ENCODE results near the gene RNF31.

DNA sequence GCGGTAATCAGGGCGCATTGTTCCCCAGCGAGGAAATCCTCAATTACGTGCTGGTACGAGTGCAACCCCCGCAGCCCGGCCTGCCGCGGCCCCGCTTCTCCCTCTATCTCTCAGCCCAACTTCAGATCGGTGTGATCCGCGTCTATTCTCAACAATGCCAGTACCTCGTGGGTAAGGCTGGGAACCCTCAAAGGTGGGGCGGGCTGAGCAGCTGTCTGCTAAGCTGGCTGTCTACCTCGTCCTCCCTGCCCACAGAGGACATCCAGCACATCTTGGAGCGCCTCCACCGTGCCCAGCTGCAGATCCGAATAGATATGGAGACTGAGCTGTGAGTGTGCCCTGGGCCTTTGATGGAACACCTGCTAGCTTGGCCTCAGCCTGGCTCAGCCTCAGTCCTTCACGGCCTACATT, 25.6 kb downstream of the RNF31 start:
- no peak for TF ChIP-seq POLR2AphosphoS5 (IDR thresholded peaks at IDR 0.05)
- no peak for TF ChIP-seq CTCF (IDR thresholded peaks at IDR 0.05)
- TF ChIP-seq POLR2A (IDR thresholded peaks at IDR 0.05), result no peak
